ENCODE measurements around the gene PDGFB.

PDGFB gene

GRCh38 chr22:39238966-39239505 lies 5.7 kb downstream of the PDGFB start:
- H3K4me3 ChIP-seq (ENCODE audit: insufficient read length, low read depth) = no peak overlapping the region
- TF ChIP-seq YY1 (IDR thresholded peaks at IDR 0.05; ENCODE audit: insufficient read depth, insufficient read length) = no peak
- TF ChIP-seq ZNF274 (IDR thresholded peaks at IDR 0.05; ENCODE audit: low read depth, low read length) = no peak
- no peak for TF ChIP-seq SUZ12 (IDR thresholded peaks at IDR 0.05; ENCODE audit: extremely low read depth, insufficient read depth, insufficient read length)
- DNase-seq (ENCODE audit: low read depth, low spot score) = no peak
- peaks cover 18% of the 10 kb centered on the region for H3K4me1 ChIP-seq (ENCODE audit: insufficient read depth, insufficient read length)
- no peak overlapping the region for H3K9ac ChIP-seq (ENCODE audit: insufficient read length, low read depth)
- H3K9me3 ChIP-seq (ENCODE audit: insufficient read depth, low read length) = no peaks in the 10 kb centered on the region
- no peaks in the 10 kb centered on the region for H3K36me3 ChIP-seq (ENCODE audit: insufficient read depth, insufficient read length, low read length)
- H3K27me3 ChIP-seq (ENCODE audit: insufficient read depth, insufficient read length) = peaks cover 58% of the 10 kb centered on the region

GRCh38 chr22:39238561-39238960 lies 6.2 kb downstream of the PDGFB start:
- Histone ChIP-seq H3K36me3 (ENCODE audit: insufficient read depth, insufficient read length, low read length) (no peaks in the 10 kb centered on the region), H3K9me3 (ENCODE audit: insufficient read depth, low read length) (no peaks in the 10 kb centered on the region), H3K27me3 (ENCODE audit: insufficient read depth, insufficient read length) (peaks cover 55% of the 10 kb centered on the region), H3K4me1 (ENCODE audit: insufficient read depth, insufficient read length) (peaks cover 19% of the 10 kb centered on the region), H3K4me3 (ENCODE audit: insufficient read length, low read depth) (no peak overlapping the region), H3K9ac (ENCODE audit: insufficient read length, low read depth) (peak overlapping the region; percentile 21)
- no peak for TF ChIP-seq ZNF274 (IDR thresholded peaks at IDR 0.05; ENCODE audit: low read depth, low read length)
- TF ChIP-seq YY1 (IDR thresholded peaks at IDR 0.05; ENCODE audit: insufficient read depth, insufficient read length) = no peak
- no peak for TF ChIP-seq SUZ12 (IDR thresholded peaks at IDR 0.05; ENCODE audit: extremely low read depth, insufficient read depth, insufficient read length)
- no peak for DNase-seq (ENCODE audit: low read depth, low spot score)

- Histone ChIP-seq H3K36me3 (ENCODE audit: insufficient read depth, insufficient read length, low read length) (no peaks in the 10 kb centered on the region), H3K27me3 (ENCODE audit: insufficient read depth, insufficient read length) (peaks cover 55% of the 10 kb centered on the region), H3K9me3 (ENCODE audit: insufficient read depth, low read length) (no peaks in the 10 kb centered on the region), H3K4me3 (ENCODE audit: insufficient read length, low read depth) (no peak overlapping the region), H3K4me1 (ENCODE audit: insufficient read depth, insufficient read length) (peaks cover 24% of the 10 kb centered on the region), H3K9ac (ENCODE audit: insufficient read length, low read depth) (peak overlapping the region; percentile 21)
- TF ChIP-seq YY1 (IDR thresholded peaks at IDR 0.05; ENCODE audit: insufficient read depth, insufficient read length) = no peak
- TF ChIP-seq SUZ12 (IDR thresholded peaks at IDR 0.05; ENCODE audit: extremely low read depth, insufficient read depth, insufficient read length) = no peak
- TF ChIP-seq ZNF274 (IDR thresholded peaks at IDR 0.05; ENCODE audit: low read depth, low read length) = no peak
- DNase-seq (ENCODE audit: low read depth, low spot score) = no peak
Observed at GRCh38 chr22:39238101-39238466, 6.7 kb downstream of the PDGFB start.

- no peaks in the 10 kb centered on the region for H3K9me3 ChIP-seq (ENCODE audit: insufficient read depth, low read length)
- peaks cover 53% of the 10 kb centered on the region for H3K27me3 ChIP-seq (ENCODE audit: insufficient read depth, insufficient read length)
- H3K9ac ChIP-seq (ENCODE audit: insufficient read length, low read depth) = no peak overlapping the region
- no peak overlapping the region for H3K4me3 ChIP-seq (ENCODE audit: insufficient read length, low read depth)
- H3K4me1 ChIP-seq (ENCODE audit: insufficient read depth, insufficient read length) = peaks cover 27% of the 10 kb centered on the region
- no peaks in the 10 kb centered on the region for H3K36me3 ChIP-seq (ENCODE audit: insufficient read depth, insufficient read length, low read length)
- TF ChIP-seq ZNF274 (IDR thresholded peaks at IDR 0.05; ENCODE audit: low read depth, low read length) (no peak), YY1 (IDR thresholded peaks at IDR 0.05; ENCODE audit: insufficient read depth, insufficient read length) (no peak), SUZ12 (IDR thresholded peaks at IDR 0.05; ENCODE audit: extremely low read depth, insufficient read depth, insufficient read length) (no peak)
- no peak for DNase-seq (ENCODE audit: low read depth, low spot score)
Observed at GRCh38 chr22:39237318-39238100, 7.3 kb downstream of the PDGFB start.

GRCh38 chr22:39236321-39237317 lies 8.2 kb downstream of the PDGFB start:
- DNase-seq (ENCODE audit: low read depth, low spot score) = no peak
- Histone ChIP-seq H3K27me3 (ENCODE audit: insufficient read depth, insufficient read length) (peaks cover 54% of the 10 kb centered on the region), H3K9ac (ENCODE audit: insufficient read length, low read depth) (no peak overlapping the region), H3K9me3 (ENCODE audit: insufficient read depth, low read length) (no peaks in the 10 kb centered on the region), H3K36me3 (ENCODE audit: insufficient read depth, insufficient read length, low read length) (no peaks in the 10 kb centered on the region), H3K4me1 (ENCODE audit: insufficient read depth, insufficient read length) (peaks cover 27% of the 10 kb centered on the region), H3K4me3 (ENCODE audit: insufficient read length, low read depth) (no peak overlapping the region)
- TF ChIP-seq ZNF274 (IDR thresholded peaks at IDR 0.05; ENCODE audit: low read depth, low read length) = no peak
- no peak for TF ChIP-seq SUZ12 (IDR thresholded peaks at IDR 0.05; ENCODE audit: extremely low read depth, insufficient read depth, insufficient read length)
- TF ChIP-seq YY1 (IDR thresholded peaks at IDR 0.05; ENCODE audit: insufficient read depth, insufficient read length) = no peak

GRCh38 chr22:39234867-39235687 lies 9.7 kb downstream of the PDGFB start:
- no peak for TF ChIP-seq ZNF274 (IDR thresholded peaks at IDR 0.05; ENCODE audit: low read depth, low read length)
- TF ChIP-seq SUZ12 (IDR thresholded peaks at IDR 0.05; ENCODE audit: extremely low read depth, insufficient read depth, insufficient read length) = no peak
- no peak for TF ChIP-seq YY1 (IDR thresholded peaks at IDR 0.05; ENCODE audit: insufficient read depth, insufficient read length)
- peaks cover 33% of the 10 kb centered on the region for H3K4me1 ChIP-seq (ENCODE audit: insufficient read depth, insufficient read length)
- peaks cover 53% of the 10 kb centered on the region for H3K27me3 ChIP-seq (ENCODE audit: insufficient read depth, insufficient read length)
- DNase-seq (ENCODE audit: low read depth, low spot score) = no peak
- no peaks in the 10 kb centered on the region for H3K9me3 ChIP-seq (ENCODE audit: insufficient read depth, low read length)
- no peaks in the 10 kb centered on the region for H3K36me3 ChIP-seq (ENCODE audit: insufficient read depth, insufficient read length, low read length)
- H3K9ac ChIP-seq (ENCODE audit: insufficient read length, low read depth) = no peak overlapping the region
- no peak overlapping the region for H3K4me3 ChIP-seq (ENCODE audit: insufficient read length, low read depth)

Measured in NT2/D1 (cell line).